GM19397 (cell line): ENCODE data around the gene RHOH.

ENCODE experiments used
- ATAC-seq: cut with Tn5 transposase; IDR thresholded peaks from one replicate; pipeline ENCODE4 v1.9.1; 2021; ENCODE audit warnings: mild to moderate bottlenecking, moderate library complexity; ENCODE audit not compliant: unreplicated experiment

The RHOH gene

DNA sequence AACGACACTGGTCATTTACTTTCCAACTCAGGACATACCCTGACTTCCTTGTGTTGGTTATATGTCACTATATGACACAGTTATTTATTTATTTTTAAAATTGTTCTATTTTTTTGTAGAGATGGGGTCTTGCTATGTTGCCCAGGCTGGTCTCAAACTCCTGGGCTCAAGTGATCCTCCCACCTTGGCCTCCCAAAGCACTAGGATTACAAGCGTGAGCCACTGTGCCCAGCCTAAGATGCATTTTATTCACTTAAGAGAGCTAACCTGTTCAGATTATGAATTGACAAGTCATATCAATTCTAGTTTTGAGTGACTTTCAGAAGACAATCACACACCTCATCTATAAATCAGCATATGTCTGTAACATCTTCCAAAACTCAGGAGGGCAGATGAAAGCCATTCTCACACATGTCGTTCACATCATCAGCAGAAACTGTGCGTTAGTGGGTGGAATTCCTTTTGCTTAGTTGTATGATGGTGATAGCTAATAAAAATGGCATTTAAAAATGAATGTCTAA, 9.4 kb upstream of the RHOH start:
- no peak for ATAC-seq

DNA sequence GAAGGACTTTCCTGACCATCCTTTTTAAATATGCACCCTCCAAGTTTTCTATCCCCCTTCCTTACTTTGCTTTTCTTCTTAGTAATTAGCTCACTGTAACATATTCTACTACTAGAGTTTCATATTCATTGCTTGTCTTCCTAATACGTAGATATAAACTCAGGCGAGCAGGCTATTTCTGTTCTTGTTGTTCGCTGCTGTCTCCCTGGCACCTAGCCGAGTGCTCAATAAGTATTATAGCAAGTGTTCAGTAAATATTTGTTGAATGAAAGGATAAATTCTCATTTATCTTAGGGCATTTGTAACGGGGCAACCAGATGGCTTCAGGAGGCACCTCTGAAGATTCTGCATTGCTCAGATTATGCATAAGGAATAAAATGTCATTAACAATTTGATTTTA, 6.8 kb upstream of the RHOH start:
- no peak for ATAC-seq

DNA sequence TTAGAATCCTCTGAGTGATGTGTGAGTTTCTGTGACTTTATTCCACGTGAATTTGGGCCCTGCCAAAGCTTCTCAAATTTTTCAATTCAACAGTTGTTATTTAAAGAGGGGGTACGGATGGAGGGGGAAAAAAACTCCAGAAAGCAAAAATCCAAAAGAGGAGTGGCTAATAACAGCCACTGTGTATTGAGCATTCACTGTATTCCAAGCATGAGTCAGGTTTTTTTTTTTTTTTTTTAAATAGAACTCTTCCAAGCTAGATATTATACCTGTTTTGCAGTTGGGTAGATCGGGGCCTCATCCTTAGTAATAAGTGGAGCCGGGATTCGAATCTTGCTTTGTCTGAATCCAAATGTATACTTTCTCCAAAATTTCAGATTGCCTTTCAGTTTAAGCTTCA, 6.4 kb upstream of the RHOH start:
- ATAC-seq = no peak

DNA sequence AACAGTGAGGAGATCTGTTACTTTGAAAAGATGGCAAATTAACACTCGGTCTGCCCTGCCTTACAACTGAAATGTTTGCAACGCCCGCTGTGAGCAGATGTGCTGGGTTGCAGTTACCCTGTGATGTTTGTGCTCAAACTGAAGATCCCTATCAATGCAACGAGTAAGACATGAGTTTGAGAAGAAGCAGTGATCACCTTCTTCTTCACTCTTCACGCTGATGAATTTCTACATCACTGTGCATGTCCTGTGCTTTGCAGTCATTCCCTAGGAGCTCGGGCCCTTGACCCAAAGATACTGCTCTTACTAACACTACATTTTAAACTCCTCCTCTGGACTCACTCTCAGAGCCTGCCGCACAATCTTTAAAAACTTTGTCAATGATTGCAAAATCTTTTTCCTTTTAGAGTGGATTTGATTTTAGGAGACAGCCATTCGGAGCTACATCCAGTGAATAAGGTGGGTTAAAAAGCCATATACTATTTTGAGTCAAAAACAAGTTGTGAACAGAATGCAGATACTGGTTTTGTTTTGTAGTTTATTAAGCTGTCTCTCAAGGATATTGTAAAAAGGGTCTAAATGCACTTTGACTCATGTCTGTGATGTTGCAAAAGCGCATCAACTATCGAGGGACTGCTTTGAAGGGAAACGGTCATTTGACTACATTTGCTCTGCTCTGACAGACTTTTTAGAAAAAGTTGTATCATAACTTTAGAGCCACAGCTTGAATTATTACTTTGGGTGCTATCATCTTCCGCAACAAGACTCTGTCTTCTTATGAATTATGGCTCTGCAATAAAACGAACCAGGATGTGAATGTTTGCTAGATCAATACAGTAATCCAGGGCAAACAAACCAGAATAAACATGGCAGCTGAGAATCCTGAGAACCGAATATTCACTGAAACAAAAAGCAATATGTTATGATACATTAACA, 5.7 kb upstream of the RHOH start:
- no peak for ATAC-seq

DNA sequence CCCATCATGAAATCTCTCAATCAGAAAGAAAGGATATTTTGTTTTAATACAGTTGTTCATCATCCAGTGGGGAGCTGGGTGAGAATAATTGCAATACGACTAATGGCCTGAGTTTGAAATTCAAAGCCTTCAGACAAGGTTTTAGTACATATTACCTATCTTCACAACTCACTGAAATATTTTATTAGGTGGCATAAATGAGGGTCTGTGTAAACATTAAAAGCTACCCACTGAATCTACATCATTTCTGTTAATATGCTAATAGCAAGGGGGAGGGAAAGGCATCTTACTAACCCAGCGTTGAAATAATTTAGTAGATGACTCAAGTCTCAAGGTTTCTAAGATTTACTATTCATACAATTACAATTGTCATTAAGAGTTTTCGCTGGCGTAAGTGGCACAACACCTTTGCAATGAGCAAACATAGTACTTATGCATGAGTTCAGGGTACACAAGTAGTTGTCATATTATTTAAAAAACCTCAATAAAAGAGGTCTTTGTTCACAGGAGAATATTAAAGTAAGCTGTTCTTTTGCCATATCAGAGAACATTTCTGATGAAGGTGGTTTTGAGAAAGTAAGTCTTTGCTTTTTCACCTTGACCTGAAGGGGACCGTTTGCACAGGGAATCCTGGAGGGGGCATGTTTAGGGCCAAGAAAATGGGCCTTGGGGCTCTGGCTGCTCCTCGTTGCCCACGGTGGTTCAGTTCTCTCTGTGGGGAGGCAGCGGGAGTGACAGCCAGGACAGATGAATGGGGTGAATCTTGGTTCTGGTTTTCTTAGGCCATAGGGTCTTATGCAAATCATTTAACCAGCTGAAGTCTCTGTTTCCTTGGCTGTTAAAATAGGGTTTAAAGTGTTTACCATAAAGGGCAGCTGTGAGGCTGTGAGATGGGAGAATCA, 4.5 kb upstream of the RHOH start:
- peak; percentile 39 for ATAC-seq

DNA sequence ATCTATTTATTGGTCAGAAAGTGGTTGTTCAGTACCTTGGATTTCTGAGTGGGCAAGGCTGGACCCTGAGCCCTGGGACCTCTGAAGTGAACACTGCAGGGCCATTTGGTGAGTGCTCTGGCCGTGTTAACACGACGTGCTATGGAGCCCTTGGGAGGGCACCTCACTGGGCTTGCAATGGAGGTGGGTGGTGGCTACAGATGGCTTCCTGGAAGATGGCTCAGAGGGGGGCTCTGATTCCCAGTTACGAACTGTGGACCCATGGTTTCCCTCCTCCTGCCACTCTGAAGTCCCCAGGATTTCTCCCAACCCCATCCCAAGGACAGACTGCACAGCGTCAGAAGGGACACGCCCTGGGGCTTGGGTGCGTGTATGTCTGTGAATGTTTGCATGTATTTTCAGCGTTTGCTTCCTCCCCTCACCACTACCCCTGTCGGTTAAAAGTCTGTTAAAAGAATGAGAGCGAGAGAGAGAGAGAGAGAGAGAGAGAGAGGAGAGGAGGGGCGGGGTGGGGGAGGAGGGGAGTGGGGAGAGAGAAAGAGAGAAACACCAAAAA, 3.7 kb upstream of the RHOH start:
- peak; percentile 29 for ATAC-seq

DNA sequence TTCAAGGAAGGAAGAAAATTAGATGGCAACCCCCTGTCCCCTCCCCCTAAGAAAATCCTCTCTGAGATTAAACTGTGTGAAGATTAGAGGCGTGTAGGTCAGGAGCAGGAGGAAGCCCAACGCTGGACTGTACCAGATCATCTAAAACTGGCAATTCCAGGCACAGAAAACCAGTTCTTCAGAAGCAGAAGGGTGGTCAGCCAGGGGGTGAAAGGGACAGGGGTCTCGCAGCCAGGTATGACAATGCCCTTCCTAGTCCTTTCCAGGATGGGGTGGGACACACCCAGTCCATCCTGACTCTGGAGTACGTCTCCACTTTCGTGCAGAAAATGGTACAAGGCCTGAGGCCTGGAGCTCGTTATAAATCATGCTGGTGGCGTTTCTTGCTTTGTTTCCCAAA, 3.3 kb upstream of the RHOH start:
- ATAC-seq = no peak

DNA sequence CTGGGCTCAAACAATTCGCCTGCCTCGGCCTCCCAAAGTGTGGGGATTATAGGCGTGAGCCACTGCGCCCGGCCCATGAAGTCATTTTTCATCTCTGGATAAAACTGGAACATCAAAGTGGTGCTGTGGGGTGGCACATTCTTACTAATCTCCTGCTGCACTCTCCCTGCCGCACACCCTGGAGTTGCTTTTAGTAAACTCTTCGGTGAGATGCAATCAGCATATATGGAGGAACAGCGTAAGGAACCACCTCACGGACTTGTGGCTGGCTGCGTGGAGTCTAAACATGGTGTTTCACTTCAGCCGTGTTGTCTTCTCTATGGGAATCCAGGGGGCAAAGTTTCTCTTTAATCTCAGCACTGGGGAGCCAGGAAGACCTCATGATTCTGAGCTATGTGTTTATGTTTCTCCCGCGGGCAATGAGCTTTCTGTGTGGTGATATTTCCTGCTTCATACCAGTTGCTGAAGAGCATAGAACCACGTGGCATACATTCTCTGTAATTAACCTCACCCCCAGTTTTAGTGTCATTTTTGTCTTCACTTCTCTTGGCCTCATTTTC, 2.1 kb upstream of the RHOH start:
- ATAC-seq = no peak

DNA sequence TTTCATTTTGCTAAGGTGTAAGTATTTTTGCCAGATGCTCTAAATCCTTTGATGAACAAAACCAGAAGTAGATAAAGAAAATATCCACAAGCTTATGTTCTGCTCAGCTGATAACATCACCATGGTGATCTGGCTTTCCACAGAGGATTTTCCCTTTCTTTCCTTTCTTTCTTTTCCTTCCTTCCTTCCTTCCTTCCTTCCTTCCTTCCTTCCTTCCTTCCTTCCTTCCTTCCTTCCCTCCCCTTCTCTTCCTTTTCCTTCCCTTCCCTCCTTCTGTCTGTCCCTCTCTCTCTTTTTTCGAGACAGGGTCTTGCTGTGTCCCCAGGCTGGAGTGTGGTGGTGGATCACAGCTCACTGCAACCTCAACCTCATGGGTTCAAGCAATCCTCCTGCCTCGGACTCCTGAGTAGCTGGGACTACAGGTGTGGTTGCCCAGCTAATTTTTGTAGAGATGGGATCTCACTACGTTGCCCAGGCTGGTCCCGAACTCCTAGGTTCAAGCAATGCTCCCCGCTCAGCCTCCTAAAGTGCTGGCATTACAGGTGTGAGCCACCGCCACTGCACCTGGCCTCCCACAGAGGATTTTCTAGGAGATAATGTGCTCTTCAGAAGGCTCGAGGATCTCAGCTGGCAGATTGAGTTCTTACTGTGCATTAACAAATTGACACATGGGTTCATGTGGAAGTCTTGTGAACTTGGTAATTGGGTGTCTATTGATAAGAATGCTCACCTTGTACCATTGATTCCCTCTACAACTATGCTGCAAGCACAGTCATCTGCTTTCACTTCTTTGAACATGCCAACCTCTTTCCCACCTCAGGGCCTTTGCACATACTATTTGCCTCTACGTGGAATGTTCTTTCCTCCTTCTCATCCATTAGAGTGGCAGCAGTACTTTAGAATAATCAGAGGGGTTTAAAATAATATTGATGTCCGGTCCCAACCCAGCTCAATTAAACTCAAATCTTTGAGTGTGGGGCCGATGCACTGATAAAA, 1.4 kb upstream of the RHOH start:
- ATAC-seq = no peak

DNA sequence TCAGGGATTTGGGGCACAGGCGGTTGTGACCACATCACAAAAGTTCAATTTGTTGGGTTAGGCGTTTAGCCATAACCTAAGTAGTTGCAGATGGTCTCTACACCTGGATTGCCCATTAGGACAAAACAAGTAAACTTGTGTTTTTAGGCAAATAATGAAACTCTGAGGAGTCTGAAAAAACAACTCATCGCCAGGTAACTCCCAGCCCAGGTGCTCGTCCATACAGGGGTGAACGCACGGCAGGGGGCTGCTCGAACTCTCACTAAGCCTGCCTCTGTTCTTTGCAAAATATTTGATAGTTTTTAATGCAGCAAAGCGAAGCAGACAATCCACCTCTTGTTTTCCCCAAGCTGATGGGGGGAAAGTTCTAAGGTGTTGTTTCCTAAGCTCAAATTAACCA, 559 bp upstream of the RHOH start:
- no peak for ATAC-seq

DNA sequence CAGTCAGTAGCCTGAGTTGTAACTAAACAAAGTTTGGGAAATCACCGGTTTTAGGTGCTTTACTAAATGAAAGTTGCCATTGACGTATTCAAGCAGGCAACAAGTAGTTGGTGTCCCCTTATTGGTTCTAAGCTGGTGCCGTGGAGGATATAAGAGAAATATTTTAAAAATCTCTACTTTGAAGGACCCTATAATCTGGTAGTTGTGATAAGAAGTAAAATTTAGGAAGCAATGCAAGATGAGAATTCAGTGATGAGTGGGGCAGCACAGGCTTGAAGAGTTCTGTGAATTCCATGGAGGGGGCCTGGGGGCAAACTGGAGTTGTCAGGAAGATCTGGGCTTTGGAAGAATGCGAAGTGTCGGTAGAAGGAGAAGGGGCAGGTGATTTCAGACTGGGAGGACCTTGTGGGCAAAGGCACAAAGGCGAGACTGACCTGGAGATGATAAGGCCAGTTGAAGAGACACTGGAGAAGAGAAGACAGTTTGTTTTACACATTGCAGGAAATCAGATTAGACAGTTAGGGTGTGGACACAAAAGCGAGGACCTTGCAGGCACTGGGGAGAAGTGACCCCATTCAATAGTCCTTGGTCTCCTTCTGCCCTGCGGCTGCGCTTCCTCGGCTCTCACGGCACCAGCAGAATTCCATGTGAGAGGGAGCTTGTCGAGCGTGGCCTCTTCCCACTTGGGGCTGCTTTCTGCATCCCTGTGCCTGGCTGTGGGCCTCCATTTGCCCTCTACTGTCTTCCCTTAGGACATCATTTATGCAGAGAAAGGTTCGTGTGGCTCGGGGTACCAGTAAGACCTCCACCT, 1.3 kb downstream of the RHOH start:
- ATAC-seq = no peak

DNA sequence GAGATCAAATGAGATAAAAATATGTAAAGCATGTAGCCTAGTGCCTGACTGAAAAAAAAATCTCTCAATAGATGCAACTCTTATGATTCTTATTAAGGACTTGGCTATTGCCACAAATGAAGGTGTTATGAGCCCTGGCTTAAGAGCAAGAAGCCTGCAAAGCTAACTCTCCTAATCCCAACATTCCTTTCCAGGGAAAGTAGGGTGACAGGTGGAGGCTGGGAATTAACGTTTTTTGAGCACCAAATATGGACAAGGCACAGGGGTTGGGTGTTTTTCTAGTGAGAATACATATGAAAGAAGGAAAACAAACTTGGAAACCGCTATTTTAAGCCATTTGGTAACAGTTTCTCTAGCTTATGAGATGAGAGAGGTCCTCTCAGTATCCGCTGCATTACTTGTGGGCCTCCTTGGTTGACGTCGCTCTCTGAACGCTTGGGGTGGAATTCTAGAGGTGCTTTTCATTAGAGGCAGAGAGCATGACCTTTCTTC, 2.4 kb downstream of the RHOH start:
- ATAC-seq = no peak

DNA sequence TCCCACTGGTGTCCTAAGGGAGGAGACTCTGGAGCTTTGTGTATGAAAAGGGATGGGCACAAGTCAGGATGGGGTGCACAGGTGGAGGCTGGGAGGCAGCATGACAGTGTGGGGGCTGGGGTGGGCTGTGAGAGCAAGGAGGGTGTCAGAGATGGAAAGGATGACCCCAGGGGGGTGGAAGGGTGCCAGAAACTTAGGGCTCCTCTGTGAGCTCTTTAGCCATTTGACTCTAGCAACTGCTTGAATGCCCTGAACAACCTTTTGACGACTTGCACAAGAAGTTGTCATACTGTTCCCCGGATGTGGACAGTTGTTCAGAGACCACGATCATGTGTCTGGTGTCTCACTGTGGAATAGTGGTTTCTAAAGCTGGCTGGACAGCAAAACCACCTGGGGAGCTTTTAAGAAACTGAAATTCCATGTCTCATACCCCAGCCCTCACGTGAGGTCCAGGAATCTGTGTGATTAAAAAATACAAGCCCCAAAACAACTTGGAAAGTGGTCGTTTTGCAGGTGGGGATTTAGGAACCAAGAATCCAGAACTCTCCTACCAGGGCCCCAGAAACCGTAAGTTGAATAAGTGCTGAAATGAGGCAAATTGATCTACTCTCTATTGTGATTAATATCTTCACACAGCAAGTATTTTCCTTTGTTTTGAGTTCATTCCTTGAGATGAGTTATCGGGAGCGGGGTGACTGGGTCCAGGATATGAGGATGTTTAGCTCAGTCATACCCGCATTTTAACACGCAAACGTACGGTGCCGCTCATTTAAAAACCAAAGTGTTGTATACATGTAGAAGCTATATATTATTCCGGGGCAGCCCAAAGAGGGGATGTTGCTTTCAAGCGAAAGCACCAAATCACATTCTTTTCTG, 3.4 kb downstream of the RHOH start:
- peak; percentile 47 for ATAC-seq

DNA sequence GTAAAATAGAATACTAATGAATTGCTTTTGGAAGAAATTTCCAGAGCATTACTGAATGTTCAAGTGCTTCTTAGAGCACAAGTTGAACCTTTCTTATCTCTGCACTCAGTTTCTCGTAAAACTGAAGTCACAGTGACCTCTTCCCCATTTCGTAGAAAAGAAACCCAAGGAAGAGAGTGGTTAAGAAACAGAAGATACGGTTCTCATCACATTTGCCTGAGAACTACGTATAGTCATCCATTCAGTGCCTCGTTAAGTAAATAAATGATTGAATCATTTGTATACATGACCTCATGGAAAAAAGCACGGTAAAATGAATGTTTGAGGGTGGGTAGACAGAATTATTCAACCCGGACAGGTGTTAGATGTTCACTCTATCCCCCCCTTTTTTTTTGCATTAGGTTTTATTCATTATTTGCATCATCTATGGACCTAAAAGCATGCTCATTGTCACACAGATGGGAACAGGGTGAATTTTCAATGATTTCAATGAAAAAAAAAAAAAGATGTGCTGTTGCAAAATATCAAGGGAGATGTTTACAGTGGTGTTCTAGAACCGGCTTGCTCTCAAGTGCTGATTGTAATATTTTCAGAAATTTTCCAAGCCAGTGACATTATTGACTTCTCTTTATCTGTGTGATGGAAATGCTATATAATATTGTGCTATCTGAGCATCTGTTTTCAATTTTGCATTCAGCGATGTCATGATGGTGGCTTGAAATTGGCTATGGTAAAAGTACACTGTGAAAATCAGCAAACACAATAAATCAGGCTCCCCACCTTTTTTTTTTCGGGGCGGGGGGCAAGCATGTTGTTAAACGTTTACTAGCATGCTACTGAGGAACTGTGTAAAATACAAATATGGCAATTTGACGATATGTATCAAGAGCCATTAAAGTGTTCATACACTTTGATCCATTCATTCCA, 4.3 kb downstream of the RHOH start:
- ATAC-seq = peak; percentile 24

DNA sequence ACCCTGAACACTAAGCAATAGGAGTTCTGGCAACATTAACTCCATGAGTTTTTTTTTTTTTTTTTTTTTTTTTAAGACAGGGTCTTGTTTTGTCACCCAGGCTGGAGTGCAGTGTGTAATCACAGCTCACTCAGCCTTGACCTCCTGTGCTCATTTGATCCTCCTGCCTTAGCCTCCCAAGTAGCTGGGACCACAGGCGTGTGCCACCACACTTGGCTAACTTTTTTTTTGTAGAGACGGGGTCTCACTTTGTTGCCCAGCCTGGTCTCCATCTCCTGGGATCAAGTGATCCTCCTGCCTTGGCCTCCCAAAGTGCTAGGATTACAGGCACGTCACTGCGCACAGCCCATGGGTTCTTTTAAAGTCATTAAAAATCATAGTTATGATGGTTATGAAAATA, 5.1 kb downstream of the RHOH start:
- no peak for ATAC-seq

DNA sequence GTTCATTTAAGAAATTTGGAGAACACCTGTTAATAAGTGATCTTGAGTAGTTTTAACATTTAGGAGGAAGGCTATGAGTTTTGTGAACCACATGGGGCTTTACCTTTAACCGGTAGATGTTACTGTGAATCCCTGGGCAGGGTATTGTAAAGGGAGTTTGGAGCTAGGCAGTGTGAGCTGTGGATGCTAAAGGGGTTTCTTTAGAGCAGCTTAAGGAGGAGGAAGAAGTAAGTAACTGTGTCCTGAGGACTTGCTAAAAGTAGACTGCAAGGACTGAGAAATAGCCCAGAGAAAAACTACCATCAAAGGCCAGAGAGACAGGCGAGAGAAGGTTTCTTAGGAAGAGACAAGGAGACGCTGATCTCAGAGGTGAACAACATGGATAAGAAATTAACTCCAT, 5.6 kb downstream of the RHOH start:
- ATAC-seq = no peak
